Dermis microvascular lymphatic vessel endothelial cell (primary cell): ENCODE data around the gene WFDC8. TPM values are rescaled to one million over a fixed set of nuclear protein-coding genes. Genes with fewer than 3 reads are reported as not detected.

ENCODE experiments used
- total RNA-seq: library from RNA; depleted of rRNA; stranded (reverse); fragments of >200 nt; gene quantifications from 2 replicates; pipeline ENCODE4 v1.2.1, GENCODE V29; 2014

Gene WFDC8
- total RNA-seq, 1 donor from 2014 or later: not detected

Other genes with a start within 250 kb of the WFDC8 start
- gene SDC4, start 230.9 kb downstream of the WFDC8 start, total RNA-seq: 37.7 and 55.6 TPM in 2 replicates
- gene SYS1, start 216.1 kb downstream of the WFDC8 start, total RNA-seq: 16.6 and 24.0 TPM in 2 replicates
- not detected in 2 replicates for gene TP53TG5, start 201.0 kb downstream of the WFDC8 start, total RNA-seq
- gene DBNDD2, start 171.0 kb downstream of the WFDC8 start, total RNA-seq: 6.4 and 9.4 TPM in 2 replicates
- gene PIGT, start 163.1 kb downstream of the WFDC8 start, total RNA-seq: 16.4 and 31.0 TPM in 2 replicates
- not detected in 2 replicates for gene WFDC2, start 109.5 kb downstream of the WFDC8 start, total RNA-seq
- not detected in 2 replicates for gene SPINT3, start 63.7 kb downstream of the WFDC8 start, total RNA-seq
- gene WFDC6, start 39.8 kb downstream of the WFDC8 start, total RNA-seq: not detected in 2 replicates
- not detected in 2 replicates for gene EPPIN, start 31.9 kb downstream of the WFDC8 start, total RNA-seq
- not detected in 2 replicates for gene WFDC10A, start 50.5 kb upstream of the WFDC8 start, total RNA-seq
- gene WFDC9, start 52.0 kb upstream of the WFDC8 start, total RNA-seq: not detected in 2 replicates
- not detected in 2 replicates for gene WFDC11, start 91.0 kb upstream of the WFDC8 start, total RNA-seq
- not detected in 2 replicates for gene WFDC13, start 122.8 kb upstream of the WFDC8 start, total RNA-seq
- gene WFDC10B, start 125.7 kb upstream of the WFDC8 start, total RNA-seq: not detected in 2 replicates
- gene SPINT4, start 143.1 kb upstream of the WFDC8 start, total RNA-seq: not detected in 2 replicates
- not detected in 2 replicates for gene WFDC3, start 212.6 kb upstream of the WFDC8 start, total RNA-seq
- gene DNTTIP1, start 212.7 kb upstream of the WFDC8 start, total RNA-seq: 13.9 and 16.2 TPM in 2 replicates
- 9.6 and 17.1 TPM in 2 replicates for gene UBE2C, start 233.4 kb upstream of the WFDC8 start, total RNA-seq
- gene TNNC2, start 248.0 kb upstream of the WFDC8 start, total RNA-seq: 0.13 TPM in 1 of 2 replicates, not detected in the other